Muscle of back (tissue), 11 donors: ENCODE data around the gene PCDH9. TPM values are rescaled to one million over a fixed set of nuclear protein-coding genes. Genes with fewer than 3 reads are reported as not detected.

Experiments used
- DNase-seq, 3 donors: peaks; one replicate each; pipeline versions ENCODE4 v3.0.0 to v3.0.0-alpha.2; 2013
- polyA plus RNA-seq, 10 donors: library from polyadenylated mRNA; unstranded; fragments of 120-200 nt; gene quantifications; one replicate each; pipeline ENCODE4 v1.2.1, GENCODE V29; 2013; ENCODE audit not compliant: insufficient read length in 10 of 10

PCDH9 gene
- polyA plus RNA-seq, 10 donors, result 2.1 to 5.4 (median 3.2) TPM

DNA sequence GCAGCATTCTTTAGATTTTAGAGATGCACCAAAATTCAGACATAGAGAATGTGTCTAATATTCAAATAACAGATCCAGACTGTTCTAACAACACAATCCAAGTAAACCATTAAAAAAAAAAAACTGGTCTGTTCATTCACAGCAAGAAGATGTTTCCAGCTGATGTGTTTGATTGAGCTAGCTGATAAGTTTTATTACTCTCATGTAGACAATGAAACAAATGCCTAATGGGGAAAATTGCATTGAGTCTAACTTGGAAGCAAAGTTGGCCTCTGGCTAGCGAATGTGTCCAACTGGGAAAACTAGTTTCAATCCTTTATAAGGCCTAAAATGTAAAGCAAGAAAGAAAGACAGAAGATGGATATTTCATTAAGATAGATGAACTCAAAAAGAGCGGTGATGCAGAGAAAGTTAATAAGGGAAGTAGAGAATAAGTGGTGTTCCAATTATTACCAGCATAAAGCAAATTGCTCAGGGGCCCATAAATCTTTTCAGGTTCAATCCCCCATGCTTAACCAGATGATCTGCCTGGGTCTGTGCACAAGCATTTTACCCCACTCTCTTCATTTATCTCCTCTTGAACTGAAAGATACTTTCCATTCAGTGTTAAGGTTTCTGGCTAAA, 54.2 kb downstream of the PCDH9 start:
- no peak for DNase-seq

DNA sequence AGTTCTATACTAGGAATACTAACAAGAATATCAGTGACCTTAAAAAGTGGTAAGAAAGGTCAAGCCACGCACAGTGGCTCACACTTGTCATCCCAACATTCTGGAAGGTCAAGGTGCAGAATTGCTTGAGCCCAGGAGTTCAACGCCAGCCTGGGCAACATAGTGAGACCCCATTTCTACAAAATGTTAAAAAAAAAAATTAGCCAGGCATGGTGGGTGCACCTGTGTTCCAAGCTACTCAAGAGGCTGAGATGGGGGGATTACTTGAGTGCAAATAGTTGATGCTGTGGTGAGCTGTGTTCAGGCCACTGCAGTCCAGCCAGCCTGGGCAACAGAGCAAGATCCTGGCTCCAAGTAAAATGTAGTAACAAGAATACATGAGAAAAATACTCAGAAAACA, 61.8 kb downstream of the PCDH9 start:
- DNase-seq, result no peak

- no peak for DNase-seq
Measured at GRCh38 chr13:67167420-67167819, 62.7 kb downstream of the PCDH9 start.

GRCh38 chr13:67161176-67161575, 69.0 kb downstream of the PCDH9 start:
- no peak for DNase-seq

DNA sequence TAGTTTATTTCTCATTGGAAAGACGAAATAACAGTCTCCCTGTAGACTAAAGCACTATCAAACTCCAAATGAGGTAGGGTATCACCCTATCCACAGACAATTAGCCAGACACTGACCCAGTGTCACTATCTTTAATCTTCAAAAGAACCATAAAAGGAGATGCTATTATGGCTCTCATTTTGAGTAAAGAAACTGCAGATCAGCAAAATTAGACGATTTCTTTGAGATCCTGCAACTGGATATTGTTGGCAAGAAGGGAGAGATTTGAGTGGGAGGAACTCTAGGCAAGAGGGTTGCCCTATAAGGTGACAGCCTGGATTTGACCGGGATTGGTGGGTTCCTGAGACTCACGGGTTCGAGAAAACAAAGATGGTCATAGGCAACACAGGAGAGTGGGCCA, 71.2 kb downstream of the PCDH9 start:
- DNase-seq, result no peak

GRCh38 chr13:67156723-67157060, 73.4 kb downstream of the PCDH9 start:
- DNase-seq, result no peak

DNA sequence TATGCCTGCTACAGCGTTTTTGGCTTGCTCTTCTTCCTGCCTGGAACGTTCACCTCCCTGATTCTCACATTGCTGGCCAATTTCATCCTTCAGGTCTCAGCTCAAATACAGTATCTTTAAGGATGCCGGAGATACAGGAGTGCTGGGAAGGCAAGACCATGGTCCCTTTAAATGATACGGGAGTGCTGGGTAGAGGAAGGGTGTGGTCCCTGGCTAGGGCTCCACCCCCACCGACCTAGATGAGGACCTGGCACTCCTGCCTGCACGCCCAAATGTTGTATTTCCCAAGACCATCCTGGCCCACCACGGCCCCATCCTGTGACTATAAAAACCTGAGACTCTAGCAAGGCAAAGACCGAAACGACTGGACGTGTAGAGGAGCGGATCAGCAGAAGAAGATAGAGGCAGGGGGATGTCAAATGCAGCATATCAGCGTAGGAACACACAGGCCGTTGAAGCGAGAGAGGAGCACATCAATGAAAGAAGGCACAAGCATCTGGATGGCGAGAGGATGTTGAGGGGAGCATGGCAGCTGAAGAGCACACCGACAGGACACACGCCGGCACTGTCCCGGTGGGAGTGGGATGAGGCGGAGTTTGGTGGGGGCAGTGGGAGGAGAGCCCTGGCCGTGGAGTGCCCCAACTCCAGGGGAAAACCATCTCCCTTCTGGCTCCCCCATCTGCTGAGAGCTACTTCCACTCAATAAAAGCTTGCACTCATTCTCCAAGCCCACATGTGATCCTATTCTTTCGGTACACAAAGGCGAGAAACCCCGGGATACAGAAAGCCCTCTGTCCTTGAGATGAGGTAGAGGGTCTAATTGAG, 74.0 kb downstream of the PCDH9 start:
- DNase-seq, result no peak

DNA sequence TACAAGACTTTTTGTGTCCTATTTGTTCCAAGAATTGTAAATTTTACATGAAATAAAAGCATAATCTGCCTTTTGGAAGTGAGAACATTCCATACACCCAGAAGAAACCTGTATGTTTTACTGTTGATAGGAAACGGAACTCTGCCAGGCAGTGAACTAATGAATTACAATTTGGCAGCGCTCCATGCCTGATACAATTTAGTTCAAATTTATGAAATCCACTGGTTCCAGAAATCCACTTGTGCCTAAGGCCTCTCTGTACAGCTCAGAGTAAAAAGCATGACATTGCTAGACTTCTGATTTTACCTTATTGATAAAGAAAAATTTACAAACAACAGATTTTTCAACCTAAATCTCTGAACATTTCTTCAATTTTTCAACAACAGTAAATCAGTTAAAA, 78.1 kb downstream of the PCDH9 start:
- no peak for DNase-seq

GRCh38 chr13:67151652-67152051, 78.5 kb downstream of the PCDH9 start:
- no peak for DNase-seq

GRCh38 chr13:67150608-67151007, 79.5 kb downstream of the PCDH9 start:
- DNase-seq, result no peak

- DNase-seq, result peak in 2 of 3 donors; percentile 49 to 51
Measured at GRCh38 chr13:67148161-67148571, 82.0 kb downstream of the PCDH9 start.

GRCh38 chr13:67147342-67148133, 82.6 kb downstream of the PCDH9 start:
- DNase-seq, result peak; percentile 76 to 89 (median 78)

- peak in 1 of 3 donors; percentile 35 for DNase-seq
Measured at GRCh38 chr13:67146523-67147130, 83.5 kb downstream of the PCDH9 start.

- DNase-seq, result no peak
Measured at GRCh38 chr13:67145950-67146349, 84.2 kb downstream of the PCDH9 start.

GRCh38 chr13:67143544-67144115, 86.5 kb downstream of the PCDH9 start:
- no peak for DNase-seq

- no peak for DNase-seq
Measured at GRCh38 chr13:67140006-67140405, 90.1 kb downstream of the PCDH9 start.

- DNase-seq, result no peak
Measured at GRCh38 chr13:67139551-67139950, 90.6 kb downstream of the PCDH9 start.

- DNase-seq, result no peak
Measured at GRCh38 chr13:67138970-67139369, 91.2 kb downstream of the PCDH9 start.

DNA sequence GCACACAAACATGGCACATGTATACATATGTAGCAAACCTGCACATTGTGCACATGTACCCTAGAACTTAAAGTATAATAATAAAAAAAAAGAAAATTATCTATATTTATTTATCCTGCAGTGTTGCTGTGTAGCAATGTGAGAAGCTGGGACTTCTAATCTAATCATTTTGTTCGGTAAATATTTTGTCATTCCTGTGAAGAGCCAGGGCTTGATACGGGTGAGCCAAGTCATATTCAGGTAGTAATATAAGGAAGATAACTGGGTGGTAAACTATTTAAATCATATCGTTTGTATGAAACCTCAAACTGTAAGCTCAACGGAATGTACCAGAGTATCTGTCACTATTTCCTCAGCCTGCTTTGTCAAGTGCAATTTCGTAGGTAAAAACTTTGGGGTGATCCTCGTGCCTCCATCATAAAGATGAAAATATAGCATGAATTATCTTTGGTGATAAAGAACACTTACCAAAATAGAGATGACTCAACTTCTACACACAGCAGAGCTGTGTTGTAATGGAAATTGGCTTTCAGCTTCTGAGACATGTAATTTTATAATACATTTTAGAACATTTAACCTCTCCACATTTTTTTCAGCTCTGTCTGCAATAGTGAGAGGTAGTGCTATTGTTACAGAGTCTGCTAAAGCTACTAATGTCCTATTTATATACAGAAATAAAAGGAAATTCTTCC, 92.9 kb downstream of the PCDH9 start:
- DNase-seq, result no peak

DNA sequence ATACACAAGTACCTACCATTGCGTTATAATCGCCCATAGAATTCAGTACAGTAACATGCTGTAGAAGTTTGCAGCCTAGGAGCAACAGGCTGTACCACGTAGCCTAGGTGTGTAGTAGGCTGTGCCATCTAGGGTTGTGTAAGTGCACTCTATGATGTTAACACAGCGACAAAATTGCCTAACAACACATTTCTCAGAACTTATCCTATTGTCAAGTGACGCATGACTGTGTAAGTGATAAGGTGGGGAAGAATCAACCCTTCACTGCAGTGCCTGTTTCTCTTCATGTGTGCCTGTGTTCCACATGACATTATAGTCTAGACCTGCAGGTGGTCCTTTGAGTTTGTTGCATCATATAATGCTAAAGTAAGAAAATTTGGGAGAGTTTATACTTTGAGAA, 94.0 kb downstream of the PCDH9 start:
- no peak for DNase-seq

DNA sequence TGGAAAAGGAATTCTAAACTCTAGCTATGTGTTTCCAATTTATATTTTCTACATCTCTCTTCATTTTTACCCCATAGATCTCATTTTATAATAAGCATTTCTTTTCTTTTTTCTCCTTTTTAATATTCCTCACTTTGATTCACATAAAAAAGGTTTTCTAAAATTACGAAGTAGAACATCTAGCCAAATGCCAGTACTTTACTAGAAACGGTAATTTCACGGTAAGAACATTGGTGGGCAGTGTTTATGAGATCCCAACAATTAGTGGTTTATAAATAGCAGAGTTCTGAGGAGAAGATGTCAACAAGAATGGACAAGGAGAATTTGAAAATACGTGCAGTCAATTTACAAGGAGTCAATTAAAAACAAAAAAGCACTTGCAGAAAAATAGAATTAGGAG, 94.8 kb downstream of the PCDH9 start:
- no peak for DNase-seq
